HepG2 (cell line): ENCODE measurements around the gene DCTN3. TPM values are rescaled to one million over a fixed set of nuclear protein-coding genes. Genes with fewer than 3 reads are reported as not detected.
A peak's percentile ranks its signal among the peaks of the same experiment; 100 is the strongest.

Source experiments
- ATAC-seq: fragments of 200-7000 bp; cut with Tn5 transposase; 3 replicates; pipeline ENCODE4 v1.9.1; 2020; ENCODE audit warnings: mild to moderate bottlenecking, moderate library complexity
- BruUV-seq: library from RNA; stranded (reverse); fragments of 400-500 nt; replicated peaks from 2 replicates; lab custom pipeline; 2021; lab: Mats Ljungman, UMichigan
- CTCF ChIA-PET: fragments of 300-600 bp; formaldehyde crosslinking; extraction: SDS; loops from one replicate; lab custom pipeline; 2021; ENCODE audit warnings: low total read pairs, inconsistent platforms, low intra/inter-chr PET ratio; lab: Yijun Ruan, JAX
- POLR2A ChIA-PET: fragments of 350-600 bp; sonication (Branson Sonifier 250); formaldehyde crosslinking; loops from one replicate; lab custom pipeline; 2020; ENCODE audit warnings: antibody characterized with exemption, inconsistent platforms; lab: Yijun Ruan, JAX
- DNase-seq: peaks from one replicate; pipeline ENCODE4 v3.0.0-alpha.2; 2015; ENCODE audit warnings: low spot score
- FAIRE-seq: peaks from 3 replicates; lab custom pipeline; 2011; peaks lifted over from hg19 to GRCh38; lab: Jason Lieb, UNC
- H2AFZ ChIP-seq: one replicate; pipeline ENCODE4 v1.6.1; 2011; ENCODE audit warnings: low read length, inconsistent platforms
- H3K27ac ChIP-seq: fragments of 300-600 bp; 3 replicates; pipeline ENCODE4 v1.8.0; 2011; ENCODE audit warnings: mixed run types, mild to moderate bottlenecking, mixed read lengths, low read length, inconsistent platforms; ENCODE audit not compliant: insufficient read depth; ENCODE audit errors: extremely low read length
- H3K27me3 ChIP-seq, 2 experiments: fragments of 200-600 bp in 1 of 2; 2 replicates in 1 of 2; 3 replicates in 1 of 2; pipeline versions ENCODE4 v1.6.0 to v1.8.0; 2011; ENCODE audit warnings: low read length in 2 of 2, mild to moderate bottlenecking in 2 of 2, moderate library complexity in 2 of 2, inconsistent platforms in 1 of 2; ENCODE audit not compliant: insufficient read depth in 2 of 2, control insufficient read depth in 1 of 2
- H3K36me3 ChIP-seq, 2 experiments: fragments of 200-600 bp in 1 of 2; replicated peaks in 1 of 2; 2 replicates in 1 of 2; 3 replicates in 1 of 2; pipeline versions ENCODE4 v1.5.1 to v1.8.0; 2011; ENCODE audit warnings: low read length in 2 of 2, inconsistent platforms in 1 of 2; ENCODE audit not compliant: insufficient read depth in 2 of 2, control insufficient read depth in 1 of 2
- H3K4me1 ChIP-seq: 2 replicates; pipeline ENCODE4 v1.5.1; 2012; ENCODE audit warnings: low read length, inconsistent platforms; ENCODE audit not compliant: insufficient read depth
- H3K4me2 ChIP-seq: 2 replicates; pipeline ENCODE4 v1.6.0; 2011; ENCODE audit warnings: low read depth, low read length, inconsistent platforms
- H3K4me3 ChIP-seq, 3 experiments: fragments of 200-600 bp in 1 of 3; sonication (generic), shearing (Covaris generic) in 1 of 3; replicated peaks in 1 of 3; 2 replicates each; pipeline ENCODE4 v1.5.1; 2011 to 2016; ENCODE audit warnings: low read length in 3 of 3, inconsistent platforms in 2 of 3, low read depth in 2 of 3, mild to moderate bottlenecking in 2 of 3, control low read depth in 1 of 3, mixed read lengths in 1 of 3; ENCODE audit not compliant: insufficient read depth in 1 of 3
- H3K79me2 ChIP-seq: one replicate; pipeline ENCODE4 v1.6.1; 2011; ENCODE audit warnings: low read length, inconsistent platforms; ENCODE audit not compliant: insufficient read depth
- H3K9ac ChIP-seq: 2 replicates; pipeline ENCODE4 v1.6.0; 2011; ENCODE audit warnings: mild to moderate bottlenecking, low read depth, low read length, inconsistent platforms; ENCODE audit not compliant: insufficient read depth
- H3K9me3 ChIP-seq: 2 replicates; pipeline ENCODE4 v1.5.1; 2012; ENCODE audit warnings: mild to moderate bottlenecking, low read length
- H4K20me1 ChIP-seq: 2 replicates; pipeline ENCODE4 v1.6.0; 2011; ENCODE audit warnings: inconsistent platforms, mild to moderate bottlenecking, low read length, moderate library complexity; ENCODE audit not compliant: insufficient read depth
- FOXP4 ChIP-seq: sonication (generic); formaldehyde crosslinking; IDR thresholded peaks from 2 replicates; pipeline ENCODE4 v1.4.0; 2020; ENCODE audit warnings: missing genetic modification reagents
- HES4 ChIP-seq: sonication (generic); formaldehyde crosslinking; IDR thresholded peaks from 2 replicates; pipeline ENCODE4 v1.9.0; 2021; ENCODE audit warnings: mild to moderate bottlenecking, missing genetic modification reagents, borderline replicate concordance
- MXD3 ChIP-seq: IDR thresholded peaks from 2 replicates; pipeline ENCODE4 v1.6.1; 2016; ENCODE audit warnings: mild to moderate bottlenecking, missing biosample characterization, missing genetic modification reagents
- NFKBIZ ChIP-seq: IDR thresholded peaks from 2 replicates; pipeline ENCODE4 v1.6.1; 2018; ENCODE audit warnings: missing genetic modification reagents, missing compliant biosample characterization
- SAFB2 ChIP-seq: sonication (generic); formaldehyde crosslinking; IDR thresholded peaks from 2 replicates; pipeline ENCODE4 v1.5.1; 2020; ENCODE audit warnings: missing genetic modification reagents, low read depth, mild to moderate bottlenecking, borderline replicate concordance
- SMAD3 ChIP-seq: sonication (generic); formaldehyde crosslinking; IDR thresholded peaks from 2 replicates; pipeline ENCODE4 v1.4.0; 2020; ENCODE audit warnings: missing genetic modification reagents
- SRY ChIP-seq: sonication (generic); formaldehyde crosslinking; IDR thresholded peaks from 2 replicates; pipeline ENCODE4 v1.8.0; 2022; ENCODE audit warnings: mild to moderate bottlenecking, missing genetic modification reagents
- YEATS2 ChIP-seq: sonication (generic); formaldehyde crosslinking; IDR thresholded peaks from 2 replicates; pipeline ENCODE4 v1.4.0; 2020; ENCODE audit warnings: missing genetic modification reagents, borderline replicate concordance
- ZNF160 ChIP-seq: sonication (generic); formaldehyde crosslinking; IDR thresholded peaks from 2 replicates; pipeline ENCODE4 v1.8.0; 2022; ENCODE audit warnings: mild to moderate bottlenecking, inconsistent platforms, missing genetic modification reagents
- ZNF557 ChIP-seq: sonication (generic); formaldehyde crosslinking; IDR thresholded peaks from 2 replicates; pipeline ENCODE4 v1.4.0; 2020; ENCODE audit warnings: missing genetic modification reagents
- ZSCAN31 ChIP-seq: sonication (generic); formaldehyde crosslinking; IDR thresholded peaks from 2 replicates; pipeline ENCODE4 v1.5.0; 2020; ENCODE audit warnings: low read depth, mild to moderate bottlenecking, missing genetic modification reagents
- WGBS: methylation state at CpG from one replicate; pipeline ENCODE4 v1.1.6; 2017; ENCODE audit warnings: low lambda C conversion rate; 5-methylcytosine and 5-hydroxymethylcytosine counted together
- in situ Hi-C: cut with HindIII; loops from 2 replicates; pipeline ENCODE4 v1.10.0; 2017; ENCODE audit warnings: low pct_unique_long_range_greater_than_20kb; ENCODE audit not compliant: extremely low pct_ligation_motif_present
- intact Hi-C: fragments of 100-400 bp; cut with micrococcal nuclease; formaldehyde crosslinking; loops from one replicate; pipeline ENCODE4 v1.10.0; 2022; ENCODE audit not compliant: unreplicated experiment
- polyA plus RNA-seq, 8 experiments: library from polyadenylated mRNA; depleted of rRNA in 3 of 8; stranded (reverse) in 7 of 8; unstranded in 1 of 8; fragments of >200 nt; fragmentation: Illumina TruSeq in 4 of 8; extraction: Trizol in 4 of 8; gene quantifications; 2 replicates each; pipeline versions ENCODE4 v1.2.1 to v1.2.3, GENCODE V29; 2011 to 2016; ENCODE audit warnings: low read depth in 4 of 8, missing spikeins in 1 of 8, mixed read lengths in 1 of 8; ENCODE audit not compliant: insufficient read depth in 1 of 8
- total RNA-seq, 5 experiments: library from RNA; depleted of rRNA; stranded (reverse); fragments of >200 nt; fragmentation: Illumina TruSeq; extraction: Trizol; gene quantifications; 2 replicates each; pipeline ENCODE4 v1.2.3, GENCODE V29; 2016; ENCODE audit warnings: low read depth in 1 of 5
- TF ChIP-seq, protein P1 (sequence below): fragments of 450-650 bp; IDR thresholded peaks from 2 replicates; pipeline ENCODE4 v1.6.1; 2017

Gene DCTN3
- total and polyA plus RNA-seq, 2 of the 13 experiments (the other 11 are each of a cell fraction or from before 2014, with no cell fraction given), result 27.4 to 34.5 TPM

GRCh38 chr9:34611811-34612787 lies 8.2 kb downstream of the DCTN3 start, which contains the start of gene RPP25L (continued):
- TF ChIP-seq YEATS2 (peak; percentile 4; the same call in 1 of the 2 replicates), MXD3 (CRISPR knock-in tag) (peak; percentile 76; the same call in 1 of the 2 replicates), ZSCAN31 (CRISPR knock-in tag) (peak; percentile 89), SAFB2 (CRISPR knock-in tag) (peak; percentile 93)

GRCh38 chr9:34611251-34611810 lies 9.0 kb downstream of the DCTN3 start:
- H3K27me3 ChIP-seq, result no peaks in the 10 kb centered on the region
- TSS peak; percentile 73 for BruUV-seq
- peak; percentile 8 for FAIRE-seq
- peak overlapping the region; percentile 84 to 91 (median 89) for H3K4me3 ChIP-seq
- in situ Hi-C loops, result no loop called here
- H2AFZ ChIP-seq, result no peak overlapping the region
- peak overlapping the region; percentile 77 for H3K4me2 ChIP-seq
- intact Hi-C loops, result no loop called here
- H3K4me1 ChIP-seq, result peaks cover 40% of the 10 kb centered on the region
- CTCF ChIA-PET, result interaction anchor here (3.5 kb wide), 1 partner anchor 22 kb away, joined by 54 read pairs; no protein-coding TSS in a partner anchor
- no peaks in the 10 kb centered on the region; the same call in 1 of the 2 replicates for H4K20me1 ChIP-seq
- peak overlapping the region; percentile 78 for H3K27ac ChIP-seq
- WGBS, result 17% methylated on average over 7 of the region's 10 CpGs
- H3K79me2 ChIP-seq, result peaks cover 6% of the 10 kb centered on the region
- peak overlapping the region; percentile 95 for H3K9ac ChIP-seq
- POLR2A ChIA-PET, result interaction anchor here (1.2 to 2.2 kb wide), 2 partner anchors 9 to 26 kb away, joined by 4 to 13 read pairs; partner anchors contain the start of genes DCTN3 and SIGMAR1
- no peaks in the 10 kb centered on the region for H3K9me3 ChIP-seq
- no peak for DNase-seq
- ATAC-seq, result peak; percentile 19
- H3K36me3 ChIP-seq, result no peaks in the 10 kb centered on the region
- TF ChIP-seq SMAD3 (CRISPR knock-in tag), result no peak
- TF ChIP-seq FOXP4 (CRISPR knock-in tag), result 0 out of 2 replicates have a peak, but pooled peaks have one; percentile 10
- TF ChIP-seq, protein P1, sequence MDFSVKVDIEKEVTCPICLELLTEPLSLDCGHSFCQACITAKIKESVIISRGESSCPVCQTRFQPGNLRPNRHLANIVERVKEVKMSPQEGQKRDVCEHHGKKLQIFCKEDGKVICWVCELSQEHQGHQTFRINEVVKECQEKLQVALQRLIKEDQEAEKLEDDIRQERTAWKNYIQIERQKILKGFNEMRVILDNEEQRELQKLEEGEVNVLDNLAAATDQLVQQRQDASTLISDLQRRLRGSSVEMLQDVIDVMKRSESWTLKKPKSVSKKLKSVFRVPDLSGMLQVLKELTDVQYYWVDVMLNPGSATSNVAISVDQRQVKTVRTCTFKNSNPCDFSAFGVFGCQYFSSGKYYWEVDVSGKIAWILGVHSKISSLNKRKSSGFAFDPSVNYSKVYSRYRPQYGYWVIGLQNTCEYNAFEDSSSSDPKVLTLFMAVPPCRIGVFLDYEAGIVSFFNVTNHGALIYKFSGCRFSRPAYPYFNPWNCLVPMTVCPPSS, result no peak
- no peak for TF ChIP-seq ZNF160 (CRISPR knock-in tag)
- no peak for TF ChIP-seq ZNF557 (CRISPR knock-in tag)
- TF ChIP-seq HES4, result no peak
- no peak for TF ChIP-seq SRY (CRISPR knock-in tag)
- TF ChIP-seq NFKBIZ (CRISPR knock-in tag), result 0 out of 2 replicates have a peak, but pooled peaks have one; percentile 17
